GM12874 (cell line): ENCODE results near the gene LGR4.

Source experiments
- TF ChIP-seq, protein P1 (sequence below): IDR thresholded peaks from 2 replicates; pipeline ENCODE4 v1.5.1; 2011; ENCODE audit warnings: low read depth, mild to moderate bottlenecking, control low read depth, low read length, moderate library complexity; ENCODE audit not compliant: insufficient read depth

The LGR4 gene

DNA sequence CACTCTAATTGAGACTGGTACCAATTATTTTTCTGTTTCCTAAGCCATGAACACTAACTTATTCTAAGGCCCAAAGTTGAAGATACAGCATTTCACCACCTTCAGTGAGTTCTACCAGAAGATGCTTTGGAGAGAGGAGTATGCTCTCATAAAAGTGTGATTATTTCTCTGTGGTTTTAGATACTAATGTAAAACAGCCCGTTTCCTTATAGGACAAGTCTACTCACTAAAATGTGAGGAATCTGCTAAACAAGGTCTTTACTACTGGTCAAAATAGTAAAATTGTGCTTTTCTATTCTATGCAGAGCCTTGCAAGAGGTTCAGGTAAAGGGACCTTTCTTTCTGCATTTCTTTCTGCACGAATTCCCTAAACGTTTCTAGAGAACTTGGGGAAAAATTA lies 2.4 kb downstream of the LGR4 start:
- TF ChIP-seq, protein P1, sequence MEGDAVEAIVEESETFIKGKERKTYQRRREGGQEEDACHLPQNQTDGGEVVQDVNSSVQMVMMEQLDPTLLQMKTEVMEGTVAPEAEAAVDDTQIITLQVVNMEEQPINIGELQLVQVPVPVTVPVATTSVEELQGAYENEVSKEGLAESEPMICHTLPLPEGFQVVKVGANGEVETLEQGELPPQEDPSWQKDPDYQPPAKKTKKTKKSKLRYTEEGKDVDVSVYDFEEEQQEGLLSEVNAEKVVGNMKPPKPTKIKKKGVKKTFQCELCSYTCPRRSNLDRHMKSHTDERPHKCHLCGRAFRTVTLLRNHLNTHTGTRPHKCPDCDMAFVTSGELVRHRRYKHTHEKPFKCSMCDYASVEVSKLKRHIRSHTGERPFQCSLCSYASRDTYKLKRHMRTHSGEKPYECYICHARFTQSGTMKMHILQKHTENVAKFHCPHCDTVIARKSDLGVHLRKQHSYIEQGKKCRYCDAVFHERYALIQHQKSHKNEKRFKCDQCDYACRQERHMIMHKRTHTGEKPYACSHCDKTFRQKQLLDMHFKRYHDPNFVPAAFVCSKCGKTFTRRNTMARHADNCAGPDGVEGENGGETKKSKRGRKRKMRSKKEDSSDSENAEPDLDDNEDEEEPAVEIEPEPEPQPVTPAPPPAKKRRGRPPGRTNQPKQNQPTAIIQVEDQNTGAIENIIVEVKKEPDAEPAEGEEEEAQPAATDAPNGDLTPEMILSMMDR = no peak

DNA sequence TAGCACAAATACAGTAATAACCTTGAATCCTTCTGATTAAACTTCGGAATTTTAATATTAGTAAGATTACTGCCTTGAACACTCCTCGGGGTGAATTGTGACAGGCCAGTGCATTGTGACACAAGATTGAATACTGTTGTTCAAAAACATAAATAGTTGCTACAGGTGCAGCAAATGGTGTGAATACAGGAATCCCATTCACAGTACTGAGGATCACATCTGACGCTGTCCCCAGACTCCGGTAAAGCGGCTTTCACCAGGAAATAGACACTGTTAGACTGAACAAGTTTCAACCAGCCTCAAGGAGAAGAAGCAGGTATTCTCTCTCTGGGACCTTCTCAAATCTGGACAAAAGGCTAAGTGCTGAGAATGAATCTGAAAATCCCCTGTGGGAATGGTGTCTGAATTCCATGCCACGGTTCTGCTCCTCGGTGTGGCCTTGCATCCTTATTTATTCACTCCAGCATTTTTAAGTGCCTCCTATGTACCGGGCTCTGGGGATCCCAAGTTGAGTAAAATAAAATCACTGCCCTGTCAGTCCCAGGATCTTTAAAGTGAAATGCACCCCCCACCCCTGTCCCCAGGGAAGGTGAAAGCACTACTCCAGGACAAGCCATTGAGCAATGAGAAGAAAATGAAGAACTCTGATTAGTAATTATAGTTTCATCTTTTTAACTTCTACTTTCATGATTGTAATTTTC lies 3.4 kb downstream of the LGR4 start:
- TF ChIP-seq, protein P1 = no peak

DNA sequence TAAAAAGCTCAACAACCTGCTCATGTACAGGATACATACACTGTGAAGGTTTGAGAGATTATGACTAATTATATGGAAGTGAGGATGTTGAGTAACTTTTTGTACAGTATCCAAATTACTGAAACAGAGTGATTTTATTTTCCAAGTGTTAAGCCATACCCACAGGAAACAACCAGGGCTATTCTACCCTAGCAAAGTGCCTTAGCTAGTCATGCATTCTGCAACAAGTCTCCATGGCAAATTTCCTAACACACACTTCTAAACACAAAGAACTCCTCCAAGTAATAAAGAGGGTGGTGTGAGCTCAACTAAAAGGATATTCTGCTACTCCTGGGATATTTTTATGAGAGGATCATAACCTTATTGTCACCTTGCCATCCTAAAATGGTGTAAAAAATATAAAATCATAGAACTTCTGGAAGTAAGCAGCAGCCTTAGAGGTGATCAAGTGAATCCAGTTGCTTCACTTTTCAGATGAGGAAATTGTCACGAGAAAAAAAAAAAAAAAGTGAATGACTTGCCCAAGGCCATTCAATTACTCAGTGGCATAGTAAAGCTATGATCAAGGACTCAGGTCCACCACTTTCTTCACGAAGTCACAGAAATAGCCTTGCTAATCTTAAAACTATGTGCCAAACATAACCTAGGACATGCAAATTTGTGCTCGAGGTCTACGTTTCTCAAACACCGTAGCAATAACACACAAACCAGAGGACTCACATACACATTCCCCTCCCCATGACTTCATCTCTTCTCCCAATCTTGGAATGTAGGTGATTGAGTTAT lies 4.2 kb downstream of the LGR4 start:
- TF ChIP-seq, protein P1 = no peak

DNA sequence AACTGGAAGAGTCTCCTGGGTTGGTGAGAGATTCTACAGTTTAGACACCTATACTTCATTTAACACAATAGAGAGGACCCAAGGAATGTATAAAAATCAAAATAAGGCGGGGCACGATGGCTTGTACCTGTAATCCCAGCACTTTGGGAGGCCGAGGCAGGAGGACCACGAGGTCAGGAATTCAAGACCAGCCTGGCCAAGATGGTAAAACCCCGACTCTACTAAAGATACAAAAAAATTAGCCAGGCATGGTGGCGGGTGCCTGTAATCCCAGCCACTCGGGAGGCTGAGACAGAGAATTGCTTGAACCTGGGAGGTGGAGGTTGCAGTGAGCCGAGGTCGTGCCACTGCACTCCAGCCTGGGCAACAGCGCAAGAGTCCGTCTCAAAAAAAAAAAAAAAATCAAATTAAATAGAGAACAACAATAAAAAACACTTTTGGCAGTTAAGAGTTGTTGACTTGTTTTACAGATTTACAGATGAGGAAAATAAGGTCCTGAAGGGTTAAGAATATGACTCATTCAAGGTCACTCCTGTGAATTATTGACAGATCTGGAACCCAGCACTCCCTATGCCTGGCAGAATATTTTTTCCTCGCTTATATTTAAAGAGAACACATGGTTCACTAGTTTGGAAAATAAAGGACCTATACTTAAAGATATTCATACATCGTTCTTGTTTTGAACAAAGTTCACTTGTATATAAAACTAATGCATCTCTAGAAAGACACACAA lies 5.2 kb downstream of the LGR4 start:
- TF ChIP-seq, protein P1 = no peak

DNA sequence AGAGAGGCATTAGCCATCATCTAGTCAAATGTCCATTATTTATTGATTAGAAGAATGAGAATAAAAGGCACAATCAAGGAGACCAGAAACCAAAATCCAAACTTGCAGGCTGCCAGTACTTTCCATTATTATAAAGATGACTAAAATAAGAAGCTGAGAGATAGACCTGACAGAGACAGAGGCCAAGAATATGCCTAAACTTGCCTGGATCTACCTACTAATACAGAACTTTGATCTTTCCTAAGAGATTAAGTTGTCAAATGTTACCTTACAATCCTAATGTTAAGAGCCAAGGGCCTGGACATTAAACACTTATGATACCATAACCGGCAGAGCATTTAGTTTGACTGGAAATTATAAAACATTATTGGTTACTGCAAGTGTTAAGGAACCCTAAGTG lies 6.2 kb downstream of the LGR4 start:
- TF ChIP-seq, protein P1 = no peak

DNA sequence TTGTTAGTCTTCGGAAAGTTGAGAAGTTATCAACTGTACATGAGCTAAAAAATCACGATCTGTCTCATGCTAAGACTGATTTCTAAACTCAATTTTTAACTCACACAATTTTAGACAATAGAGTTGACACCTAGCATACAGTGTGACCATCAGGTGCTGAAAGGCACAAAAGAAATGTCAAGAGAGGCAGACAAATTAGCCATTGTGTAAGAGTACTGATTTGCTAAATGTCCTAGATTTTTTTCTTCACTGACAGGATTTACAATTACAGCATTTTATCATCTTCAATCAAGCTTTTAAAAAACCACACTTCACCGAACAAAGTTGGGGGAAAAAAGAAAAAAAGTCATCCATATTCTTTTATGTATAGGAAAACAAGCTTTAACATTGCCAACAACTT lies 7.0 kb downstream of the LGR4 start:
- TF ChIP-seq, protein P1 = no peak

DNA sequence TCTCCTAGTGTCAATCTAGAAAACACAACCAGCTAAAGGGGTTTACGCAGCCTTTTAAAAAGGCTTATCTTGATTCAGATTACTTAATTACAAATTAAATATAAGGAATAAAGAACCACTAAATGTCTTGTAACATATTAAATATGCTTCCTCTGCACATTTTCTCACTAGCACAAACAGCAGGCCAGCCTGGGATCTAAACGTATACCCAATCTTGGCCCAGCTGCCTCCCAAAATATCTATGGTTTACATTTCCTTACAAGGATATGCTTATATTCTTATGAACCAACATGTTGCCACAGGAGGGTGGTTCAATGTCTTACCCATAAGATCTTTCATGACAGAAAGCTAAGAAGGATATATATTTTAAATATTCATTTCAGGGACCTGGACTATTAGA lies 7.7 kb downstream of the LGR4 start:
- TF ChIP-seq, protein P1 = no peak
